NCI-H1417 (cell line): ENCODE results near the gene ACAD8.

Experiments
- DNase-seq, 3 experiments: peaks; one replicate each; lab custom pipeline; 2025; lab: John Stamatoyannopoulos, UW

The ACAD8 gene

DNA sequence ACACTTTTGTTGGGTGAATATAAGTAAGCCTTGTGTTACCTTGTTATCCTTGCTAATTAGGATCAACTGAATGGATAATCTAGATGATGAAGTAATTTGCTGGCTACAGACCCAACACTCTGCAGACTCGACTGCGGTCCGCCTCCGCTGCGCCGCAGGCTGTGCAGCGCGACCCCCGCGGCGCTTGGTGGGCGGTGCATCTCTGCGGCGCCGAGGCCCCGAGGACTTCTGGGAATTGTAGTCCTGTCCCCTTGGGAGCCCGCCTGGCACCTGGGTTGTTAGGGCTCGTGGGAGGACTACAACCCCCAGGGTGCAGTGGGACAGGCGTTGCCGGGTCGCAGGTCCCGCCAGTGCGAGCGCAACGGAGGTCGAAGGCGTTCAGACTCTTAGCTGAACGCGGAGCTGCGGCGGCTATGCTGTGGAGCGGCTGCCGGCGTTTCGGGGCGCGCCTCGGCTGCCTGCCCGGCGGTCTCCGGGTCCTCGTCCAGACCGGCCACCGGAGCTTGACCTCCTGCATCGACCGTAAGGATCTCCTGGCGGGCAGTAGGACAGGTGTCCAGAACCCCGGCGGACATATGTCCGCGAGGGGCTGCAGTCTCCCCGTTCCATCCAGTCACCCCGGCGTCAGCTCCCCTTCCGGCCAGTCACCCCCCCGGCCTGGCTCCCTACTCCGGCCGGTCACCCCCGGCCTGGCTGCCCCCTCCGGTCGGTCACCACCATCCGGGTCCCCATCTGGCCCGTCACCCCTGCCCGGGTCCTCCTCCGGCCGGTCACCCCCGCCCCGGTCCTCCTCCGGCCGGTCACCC is at the start of gene ACAD8, which contains the start of gene THYN1:
Gene ACAD8 (plus strand): TSS at position 381 of the 806 bp plus-strand sequence. CDS start 33 bp downstream, at position 414.
Gene THYN1 (minus strand): TSS at position 165 of the 806 bp plus-strand sequence. CDS start 470 bp downstream, outside the sequence.
- DNase-seq = peak; percentile 97 to 99 (median 98)

DNA sequence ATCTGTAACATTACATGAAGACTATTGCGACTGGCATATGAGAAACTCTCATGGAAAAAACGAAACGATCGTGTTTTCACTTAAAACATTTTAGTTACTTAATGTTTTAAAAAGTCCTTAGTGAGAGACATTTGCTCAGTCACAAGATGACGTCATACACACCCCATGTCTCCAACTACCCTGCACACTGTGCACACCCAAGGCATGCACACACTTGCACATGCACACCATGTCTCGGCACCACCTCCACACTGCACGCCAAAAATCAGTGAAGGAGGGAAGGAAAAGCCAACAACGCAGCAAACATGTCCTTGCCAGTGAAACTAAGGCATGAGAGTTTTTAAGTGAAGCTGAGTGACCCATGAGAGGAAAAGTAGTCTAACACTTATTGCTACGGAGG is 47.6 kb upstream of the ACAD8 start:
- DNase-seq = no peak

DNA sequence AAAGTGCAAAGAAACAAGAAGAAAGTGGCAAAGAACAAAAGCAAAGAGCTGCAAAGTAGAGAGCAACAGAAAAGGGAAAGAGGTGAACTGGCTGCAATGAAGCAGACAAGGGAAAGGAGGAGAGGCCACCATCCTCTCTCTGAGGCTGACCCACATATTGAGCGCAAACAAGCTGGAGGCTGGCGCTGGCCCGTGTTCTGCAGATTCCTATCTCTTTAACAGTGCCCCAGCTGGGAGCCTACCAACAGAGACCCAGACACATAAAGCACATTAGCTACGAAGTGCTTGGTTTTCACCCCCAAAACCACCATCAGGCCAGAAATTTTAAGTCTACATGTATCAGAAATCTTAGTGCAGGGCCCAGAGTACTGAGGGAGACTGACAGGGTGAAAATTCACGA is 47.2 kb upstream of the ACAD8 start:
- DNase-seq = no peak

DNA sequence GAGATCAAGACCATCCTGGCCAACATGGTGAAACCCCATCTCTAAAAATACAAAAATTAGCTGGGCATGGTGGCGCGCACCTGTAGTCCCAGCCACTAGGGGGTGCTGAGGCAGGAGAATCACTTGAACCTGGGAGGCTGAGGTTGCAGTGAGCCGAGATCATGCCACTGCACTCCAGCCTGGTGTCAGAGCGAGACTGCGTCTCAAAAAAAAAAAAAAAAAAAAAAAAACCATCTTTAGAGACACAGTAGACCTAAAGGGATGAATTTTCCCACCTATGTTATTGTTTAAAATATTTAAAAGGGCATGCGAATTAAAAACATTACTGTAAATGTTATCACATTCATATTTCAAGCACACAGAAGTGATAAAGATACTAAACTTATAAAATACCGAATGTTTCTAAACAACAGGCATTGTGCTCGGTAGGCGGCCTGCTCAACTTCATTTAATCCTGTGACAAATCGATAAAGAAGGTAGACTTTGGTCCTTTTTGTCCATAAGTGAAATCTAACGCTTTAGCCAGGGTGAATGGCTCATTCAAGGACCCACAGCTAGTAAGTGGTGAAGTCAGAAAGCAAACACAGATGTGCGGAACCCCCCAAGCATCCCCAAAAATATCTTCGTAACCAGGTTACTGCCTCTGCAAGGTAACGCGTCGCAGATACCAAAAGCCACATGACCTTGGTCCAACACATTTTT is 45.7 kb upstream of the ACAD8 start:
- DNase-seq = peak; percentile 10 to 59 (median 10)

DNA sequence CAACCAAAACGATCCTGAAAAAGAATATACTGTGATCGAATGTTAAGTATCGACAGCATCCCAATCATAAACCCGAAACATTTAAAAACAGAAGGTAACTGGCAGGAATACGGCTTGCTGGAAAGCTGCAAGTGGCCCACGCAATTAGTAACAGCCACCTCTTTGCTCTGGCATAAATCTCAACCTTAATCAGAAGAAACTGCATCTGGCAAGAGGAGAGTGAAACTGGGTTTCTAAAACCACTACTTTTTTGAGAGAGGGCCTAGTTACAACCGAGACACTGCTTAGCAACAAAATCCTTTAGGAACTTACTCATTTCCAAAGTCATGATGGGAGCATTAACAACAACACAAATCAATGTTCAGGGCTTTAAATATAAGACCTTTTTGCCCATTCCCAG is 37.5 kb upstream of the ACAD8 start:
- no peak for DNase-seq

DNA sequence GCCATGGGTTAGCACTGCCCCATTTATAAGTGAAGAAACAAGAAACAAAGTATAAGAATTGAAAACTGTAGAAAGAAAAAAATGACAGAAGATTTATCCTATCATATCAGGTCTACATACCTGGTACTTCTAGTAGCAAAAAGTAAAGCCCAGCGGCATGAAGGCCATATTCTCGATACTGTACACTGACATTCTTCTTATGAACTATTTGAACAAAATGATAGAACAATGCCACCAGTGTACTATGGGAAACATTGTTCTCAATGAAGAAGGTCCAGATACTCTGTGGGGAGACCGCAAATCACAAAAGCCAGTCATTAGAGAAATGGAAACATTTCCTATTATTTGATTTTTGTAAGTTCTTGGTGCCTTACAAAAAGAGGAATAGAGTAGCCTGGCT is 36.6 kb upstream of the ACAD8 start:
- no peak for DNase-seq

DNA sequence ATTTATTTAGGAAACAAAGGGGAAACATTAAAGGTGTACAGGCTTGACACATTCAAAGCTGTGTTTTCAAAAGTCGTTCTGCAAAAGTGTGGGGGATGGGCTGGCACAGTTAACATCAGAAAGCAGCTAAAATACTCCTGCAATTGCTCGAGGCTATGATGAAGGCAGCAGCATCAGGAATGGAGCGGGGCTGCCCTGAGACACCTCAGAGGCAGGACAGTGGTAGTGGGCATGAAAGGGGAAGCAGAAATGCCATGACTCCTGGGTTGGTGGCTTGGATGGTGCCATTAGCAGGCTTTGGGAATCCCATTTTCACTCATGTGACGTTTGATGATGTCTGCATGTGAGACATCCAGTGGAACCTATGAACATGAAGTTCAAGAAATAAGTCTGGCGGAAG is 30.2 kb upstream of the ACAD8 start:
- peak; percentile 5 to 66 (median 47) for DNase-seq

DNA sequence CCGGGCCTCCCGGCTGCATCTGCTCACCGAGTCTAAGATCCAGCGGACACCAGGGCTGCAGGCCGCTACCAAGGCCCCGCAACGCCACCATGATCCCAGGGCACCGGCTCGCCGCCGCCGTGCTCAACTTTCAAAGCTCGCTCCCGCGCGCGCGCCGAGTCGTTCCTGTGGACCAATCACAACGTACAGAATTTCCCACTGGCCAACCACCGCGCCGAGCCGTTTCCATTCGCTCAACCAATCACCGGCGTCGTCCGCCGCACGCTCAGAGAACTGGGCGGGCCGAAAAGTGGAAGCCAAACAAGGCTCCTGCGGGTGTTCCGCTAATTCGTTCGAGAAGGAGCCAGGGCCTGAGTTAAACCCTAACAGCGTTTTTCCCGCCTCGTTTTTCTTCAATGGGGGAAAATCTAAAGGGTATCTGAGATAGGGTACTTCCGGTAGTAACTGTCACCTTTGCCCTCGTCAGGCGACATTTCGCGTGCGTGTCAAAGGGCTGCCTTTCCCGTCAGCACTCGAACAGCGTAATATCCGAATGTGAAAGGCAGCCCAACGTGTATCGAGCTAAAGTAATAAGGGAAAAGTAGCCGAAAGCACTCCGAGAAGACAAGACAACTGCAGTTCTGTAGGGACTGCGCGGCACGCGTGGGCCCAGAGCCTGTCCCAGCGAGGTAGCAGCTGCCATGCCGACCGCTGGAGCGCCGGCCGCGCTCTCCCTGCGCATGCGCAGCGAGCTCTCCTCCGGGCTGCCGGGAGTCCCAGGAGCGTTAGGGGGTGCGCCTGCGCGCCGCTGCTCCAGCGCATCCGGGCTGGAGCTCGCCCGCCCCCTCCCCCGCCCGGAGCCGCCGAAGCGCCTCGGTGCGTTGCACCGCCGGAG is 29.3 kb upstream of the ACAD8 start, which contains the start of the genes NCAPD3 and VPS26B:
Gene NCAPD3 (minus strand): TSS at position 132 of the 874 bp plus-strand sequence. CDS start 41 bp downstream, at position 91.
Gene VPS26B (plus strand): TSS at position 836 of the 874 bp plus-strand sequence. CDS start 452 bp downstream, outside the sequence.
- DNase-seq = peak; percentile 98 to 99 (median 98)

DNA sequence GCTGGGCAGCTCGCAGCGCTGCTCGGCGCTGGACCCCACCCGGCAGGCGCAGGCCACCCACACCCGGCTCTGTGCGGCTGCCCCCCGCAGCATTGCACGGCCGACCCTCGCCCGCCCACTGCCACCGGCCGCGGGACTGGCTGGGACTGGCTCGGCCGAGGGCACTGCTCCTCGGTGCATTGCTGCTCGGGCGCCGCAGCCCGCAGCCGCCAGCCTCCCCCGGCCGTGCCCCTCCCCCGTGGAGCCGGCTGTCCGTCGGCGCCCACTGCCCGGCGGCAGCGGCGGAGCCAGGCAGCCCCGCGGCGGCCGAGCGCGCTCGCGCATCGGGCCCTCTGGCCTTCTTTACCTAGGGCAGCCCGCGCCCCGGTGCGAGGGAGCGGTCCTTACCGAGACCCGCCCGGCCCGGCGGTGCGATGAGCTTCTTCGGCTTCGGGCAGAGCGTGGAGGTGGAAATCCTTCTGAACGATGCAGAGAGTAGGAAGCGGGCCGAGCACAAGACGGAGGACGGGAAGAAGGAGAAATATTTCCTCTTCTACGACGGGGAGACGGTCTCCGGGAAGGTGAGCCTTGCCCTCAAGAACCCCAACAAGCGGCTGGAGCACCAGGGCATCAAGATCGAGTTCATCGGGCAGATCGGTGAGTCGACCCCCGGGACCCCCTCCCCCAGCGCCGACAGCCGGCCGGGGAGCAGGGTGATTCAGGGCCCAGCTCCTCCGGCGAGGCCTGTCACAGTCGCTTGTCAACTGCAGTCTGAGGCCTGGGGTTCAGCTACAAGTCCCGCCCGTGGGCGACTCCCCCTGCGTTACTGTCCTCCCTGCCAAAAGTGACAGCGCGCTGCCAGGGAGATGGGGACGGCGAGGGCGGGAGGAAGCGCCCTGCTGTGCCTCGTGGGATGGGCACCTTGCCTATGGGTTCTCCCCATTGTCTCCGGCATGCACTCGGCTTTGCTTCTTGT is 28.4 kb upstream of the ACAD8 start:
- DNase-seq = peak; percentile 53 to 87 (median 82)

DNA sequence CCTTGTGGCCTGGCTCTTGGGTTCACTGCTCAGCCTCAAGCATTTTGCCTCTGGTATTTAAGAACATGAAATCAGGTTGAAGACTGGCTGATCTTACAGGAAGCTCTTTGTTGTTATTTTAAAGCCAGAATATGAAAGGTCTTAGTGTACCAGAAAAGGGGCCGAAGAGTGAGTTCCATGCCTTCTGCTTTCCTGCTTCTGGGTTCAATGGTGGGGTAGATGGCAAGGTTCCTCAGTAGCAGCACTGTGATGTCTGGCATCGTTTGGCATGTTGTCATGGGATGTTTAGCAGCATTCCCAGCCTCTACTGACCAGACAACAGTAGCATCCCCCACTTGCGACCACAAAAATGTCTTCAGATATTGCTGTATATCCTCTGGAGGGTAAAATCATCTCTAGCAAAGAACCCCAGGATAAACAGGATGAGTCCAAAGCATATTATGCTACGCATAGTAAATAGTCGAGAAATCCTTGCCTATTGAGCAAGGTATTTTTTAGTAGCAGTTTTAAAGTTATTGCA is 26.5 kb upstream of the ACAD8 start:
- no peak for DNase-seq

DNA sequence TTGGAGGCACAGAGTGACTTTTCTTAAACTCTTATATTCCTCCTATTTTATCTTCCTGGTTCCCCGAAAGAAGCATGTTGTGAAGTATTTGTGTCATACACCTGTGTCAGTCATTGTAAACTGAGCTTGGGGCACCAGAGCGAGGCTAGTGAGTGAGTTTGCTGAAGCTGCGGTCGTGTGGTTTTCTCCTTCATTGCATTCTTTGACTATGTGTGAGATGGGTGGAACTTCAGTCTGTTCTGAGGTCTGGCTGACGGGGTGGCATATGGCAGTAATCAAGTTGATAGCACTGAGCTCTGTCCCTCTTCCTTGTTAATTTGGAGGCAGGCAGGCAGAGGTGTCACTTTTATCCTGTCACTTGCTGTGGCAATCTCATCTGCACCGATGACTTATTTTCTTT is 24.7 kb upstream of the ACAD8 start:
- DNase-seq = no peak

DNA sequence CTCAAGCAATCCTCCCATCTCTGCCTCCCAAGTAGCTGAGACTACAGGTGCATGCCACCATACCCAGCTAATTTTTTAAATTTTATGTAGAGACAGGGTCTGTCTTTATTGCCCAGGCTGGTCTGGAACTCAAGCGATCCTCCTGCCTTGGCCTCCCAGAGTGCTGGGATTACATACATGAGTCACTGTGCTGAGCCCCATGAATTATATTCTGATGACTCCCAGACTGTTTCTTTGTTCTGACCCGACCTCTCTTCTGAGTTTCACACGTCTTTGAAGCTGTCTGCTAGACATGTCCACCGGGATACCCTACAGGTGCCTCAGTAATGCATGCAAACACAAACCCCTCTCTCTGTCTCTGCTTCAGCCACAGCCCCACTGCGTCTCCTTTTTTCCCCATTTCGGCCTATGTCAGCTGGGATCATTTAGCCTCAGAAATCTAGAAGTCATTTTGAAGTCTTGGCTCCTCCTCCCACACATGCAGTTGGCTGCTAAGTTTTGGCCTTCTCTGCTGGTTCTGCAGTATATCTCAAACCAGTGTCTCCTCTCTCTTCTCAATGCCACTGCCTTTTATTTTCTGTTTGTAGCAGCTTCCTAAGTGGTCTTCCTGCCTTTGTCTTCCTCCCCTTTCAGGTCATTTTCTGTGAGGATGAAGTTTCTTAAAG is 24.1 kb upstream of the ACAD8 start:
- DNase-seq = no peak

DNA sequence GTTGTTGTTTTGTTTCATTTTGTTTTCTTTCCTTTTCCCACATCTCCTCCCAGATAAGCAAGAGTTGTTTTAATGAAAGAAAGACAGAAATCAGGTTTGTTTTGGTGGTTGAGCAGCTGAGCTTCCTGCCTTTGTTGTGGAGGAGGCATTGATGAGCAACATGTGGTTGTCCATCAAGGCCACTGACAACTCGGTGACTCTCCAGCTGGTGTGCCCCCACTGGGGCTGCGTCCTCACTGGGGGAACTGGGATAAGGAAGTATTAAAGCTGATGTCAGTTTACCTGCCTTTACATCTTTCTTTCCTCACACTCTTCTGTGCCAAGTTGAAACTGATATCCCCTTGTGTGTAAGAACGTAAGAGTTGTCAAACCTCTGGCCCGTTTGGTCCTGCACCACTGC is 23.0 kb upstream of the ACAD8 start:
- DNase-seq = no peak

DNA sequence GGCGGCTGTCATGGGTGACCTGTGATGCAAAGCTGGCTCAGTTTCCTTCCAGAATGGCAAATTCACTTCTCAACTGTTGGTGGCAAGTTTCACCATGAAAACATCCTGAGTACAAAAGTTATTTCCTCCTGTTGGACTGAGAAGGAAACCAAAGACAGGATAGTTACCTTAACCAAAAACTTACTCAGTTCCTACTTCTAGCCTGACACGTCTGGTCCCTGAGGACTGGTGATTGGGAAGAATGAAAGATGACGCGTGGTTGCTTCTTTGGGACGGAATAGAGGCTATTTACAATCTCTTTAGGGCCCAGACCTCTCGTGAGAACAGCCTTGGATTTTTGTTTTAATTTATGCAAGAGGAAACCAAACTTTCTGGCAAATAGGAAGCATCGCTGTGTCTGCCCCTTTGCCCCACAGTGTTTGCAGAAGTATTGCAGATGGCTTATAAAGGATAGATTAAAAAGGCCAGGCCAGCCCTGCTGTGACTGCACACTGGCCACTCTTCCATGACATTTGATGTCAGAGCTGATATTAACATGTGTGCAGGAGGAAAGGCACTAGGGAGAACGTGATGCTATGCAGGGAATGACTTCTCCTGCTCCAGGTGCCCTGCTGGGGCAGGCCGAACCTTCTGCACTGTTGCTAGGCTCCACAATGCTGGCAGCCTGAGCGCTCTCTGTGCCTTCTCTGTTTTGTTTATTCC is 21.3 kb upstream of the ACAD8 start:
- DNase-seq = no peak

DNA sequence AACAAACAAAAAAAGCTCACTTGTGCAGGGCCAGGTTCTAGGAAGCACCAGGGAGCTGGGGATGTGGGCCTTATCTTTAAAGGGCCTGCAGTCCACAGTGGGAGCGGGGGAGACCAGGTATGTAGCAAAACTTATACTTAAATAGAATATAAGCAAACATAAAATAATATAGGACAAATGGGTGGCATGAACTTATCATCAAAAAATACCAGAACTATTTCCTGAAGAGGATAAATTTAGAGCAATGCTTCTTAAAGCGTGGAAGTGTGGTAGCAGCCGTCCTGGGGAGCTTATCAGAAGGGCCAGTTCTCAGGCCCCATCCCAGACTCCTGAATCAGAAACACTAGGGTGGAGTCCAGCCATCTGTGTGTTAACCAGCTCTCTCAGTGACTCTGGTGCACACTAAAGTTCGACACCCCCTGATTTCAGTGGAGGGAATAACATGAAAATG is 19.6 kb upstream of the ACAD8 start:
- no peak for DNase-seq

DNA sequence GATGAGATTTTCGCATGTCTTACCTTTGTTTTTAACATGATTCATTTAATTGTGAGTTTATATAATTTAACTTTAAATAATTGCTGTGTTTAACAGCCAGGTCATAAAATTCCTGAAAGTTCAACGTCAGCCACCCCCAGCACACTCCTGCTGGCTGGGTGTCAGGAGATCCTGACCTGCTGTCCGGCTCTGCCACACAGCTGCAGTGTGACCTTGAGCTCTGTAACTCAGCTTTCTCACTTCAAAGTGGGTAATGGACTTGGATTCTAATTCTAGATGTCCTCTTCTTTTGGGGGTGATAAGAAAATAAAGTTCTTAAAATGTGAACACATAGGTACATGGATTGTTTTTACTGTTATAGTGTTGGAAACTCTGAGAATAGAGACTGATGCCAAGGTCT is 18.0 kb upstream of the ACAD8 start:
- no peak for DNase-seq

DNA sequence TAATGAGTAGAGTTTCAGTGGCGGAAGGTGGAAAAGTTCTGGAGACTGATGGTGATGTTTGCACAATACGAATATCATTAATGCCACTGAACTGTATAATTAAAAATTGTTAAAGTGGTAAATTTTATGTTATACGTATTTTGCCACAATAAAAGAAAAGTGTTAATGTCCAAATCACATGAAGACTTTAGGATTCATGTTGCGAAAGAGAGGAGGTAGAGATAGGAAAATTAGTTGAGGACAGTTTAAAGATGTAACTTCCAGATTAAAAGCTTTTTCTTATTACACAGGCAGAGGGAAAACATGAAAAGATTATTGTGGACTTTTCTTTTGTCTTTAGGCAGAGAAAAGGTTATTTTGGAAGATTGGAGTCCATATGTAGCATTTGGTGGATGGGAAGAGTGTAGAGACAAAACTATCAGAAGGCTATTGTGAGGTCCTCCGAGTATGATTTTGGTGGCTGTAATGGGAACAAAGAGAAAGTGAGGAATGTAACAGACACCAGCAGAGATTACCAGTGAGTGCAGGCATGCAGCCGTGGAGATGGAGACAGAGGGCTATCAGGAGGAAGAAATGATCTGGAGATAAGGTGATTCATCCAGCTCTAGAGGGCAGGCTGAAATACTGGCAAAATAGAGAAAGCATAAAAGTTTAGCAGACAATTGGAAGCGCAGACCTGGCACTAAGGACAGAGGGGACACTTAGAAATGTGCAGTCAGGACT is 16.4 kb upstream of the ACAD8 start:
- DNase-seq = no peak

DNA sequence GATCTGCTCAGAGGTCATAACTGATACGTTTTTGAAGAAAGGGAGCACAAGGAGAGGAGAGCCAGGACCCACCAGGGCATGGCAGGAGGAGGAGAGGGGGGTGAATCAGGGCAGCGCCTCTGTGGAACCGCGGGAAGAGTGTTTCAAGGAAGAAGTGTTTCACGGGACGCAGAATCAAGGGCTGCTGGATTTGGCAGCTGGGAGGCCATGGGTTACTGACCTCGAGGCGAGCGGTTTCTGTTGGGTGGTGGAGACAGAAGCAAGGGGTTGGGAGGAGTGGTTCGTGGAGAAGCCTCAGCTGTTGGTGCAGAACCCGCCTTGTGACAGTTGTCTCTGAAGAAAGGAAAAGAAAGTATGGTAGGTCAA is 15.8 kb upstream of the ACAD8 start:
- DNase-seq = no peak

DNA sequence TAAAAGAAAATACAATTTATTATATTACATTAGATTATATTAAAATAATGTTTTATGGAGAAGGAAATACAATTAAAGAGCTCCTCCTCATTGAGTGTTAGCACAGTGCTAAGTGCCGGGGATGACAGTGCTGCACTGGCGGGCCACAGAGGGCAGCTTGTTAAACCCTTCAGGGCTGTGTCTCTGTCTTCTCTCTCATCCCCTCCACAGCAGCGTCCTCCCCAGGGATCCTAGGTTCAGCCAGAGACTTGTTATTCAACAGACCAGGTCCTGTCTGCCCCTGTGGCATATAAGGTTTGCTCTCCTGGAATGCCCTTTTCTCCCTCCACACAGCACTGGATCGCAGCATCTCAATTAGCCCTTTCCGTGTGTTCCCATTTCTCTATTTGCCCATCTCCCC is 14.4 kb upstream of the ACAD8 start:
- DNase-seq = no peak
